Measurements from ENCODE around the gene PGA3. TPM values are rescaled to one million over a fixed set of nuclear protein-coding genes. Genes with fewer than 3 reads are reported as not detected.
"Not testable (repeated sequence)": the region's sequence is repeated elsewhere in the genome, so short reads cannot be mapped to it uniquely, and the experiment has no call there.

The PGA3 gene
- total RNA-seq, 1 donor from 2014 or later = 0.31 TPM

DNA sequence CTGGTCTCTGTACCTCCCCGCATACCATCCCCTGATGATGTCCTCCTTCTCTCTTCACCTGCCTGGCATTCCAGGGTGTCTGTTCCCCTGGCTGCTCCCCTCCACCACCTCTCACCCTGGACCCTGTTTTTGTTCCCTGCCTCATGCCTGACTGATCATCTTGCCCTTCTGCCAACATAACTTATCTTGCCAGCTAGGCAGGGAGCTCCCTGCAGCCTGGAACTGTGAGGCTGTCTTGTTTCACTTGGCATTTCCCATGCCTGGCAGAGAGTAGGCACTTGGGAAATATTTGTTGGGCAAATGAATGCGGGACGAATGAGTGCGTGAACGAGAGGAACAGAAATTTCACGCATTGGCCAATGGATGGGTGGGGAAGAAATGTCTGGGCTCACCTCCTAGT lies 7.3 kb downstream of the PGA3 start:
- DNase-seq = not testable (repeated sequence)

DNA sequence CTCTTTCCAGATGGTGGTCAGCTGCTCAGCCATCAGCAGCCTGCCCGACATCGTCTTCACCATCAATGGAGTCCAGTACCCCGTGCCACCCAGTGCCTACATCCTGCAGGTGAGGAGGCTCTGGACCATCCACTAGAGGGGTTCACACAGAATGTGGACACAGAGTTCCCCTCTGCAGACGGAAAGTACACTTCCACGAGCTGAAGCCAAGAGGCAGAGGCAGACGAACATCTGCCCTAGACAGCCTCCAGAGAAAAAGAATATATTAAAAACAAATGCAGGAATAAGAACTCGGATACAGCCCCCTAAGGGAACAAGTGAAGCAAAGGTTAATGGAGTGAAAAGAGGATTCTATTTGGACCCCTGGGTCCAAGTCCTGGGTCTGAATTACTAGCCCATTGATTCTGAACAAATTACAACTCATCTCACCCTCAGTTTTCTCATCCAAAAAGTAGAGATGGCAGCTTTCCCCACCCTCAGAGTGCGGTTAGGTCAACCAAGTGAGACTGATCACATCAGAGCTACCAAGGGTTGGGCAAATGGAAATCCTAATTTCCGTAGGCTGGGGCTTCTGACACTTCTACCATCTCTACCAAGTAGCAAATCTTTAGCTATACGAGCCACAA lies 8.1 kb downstream of the PGA3 start:
- DNase-seq = not testable (repeated sequence)

DNA sequence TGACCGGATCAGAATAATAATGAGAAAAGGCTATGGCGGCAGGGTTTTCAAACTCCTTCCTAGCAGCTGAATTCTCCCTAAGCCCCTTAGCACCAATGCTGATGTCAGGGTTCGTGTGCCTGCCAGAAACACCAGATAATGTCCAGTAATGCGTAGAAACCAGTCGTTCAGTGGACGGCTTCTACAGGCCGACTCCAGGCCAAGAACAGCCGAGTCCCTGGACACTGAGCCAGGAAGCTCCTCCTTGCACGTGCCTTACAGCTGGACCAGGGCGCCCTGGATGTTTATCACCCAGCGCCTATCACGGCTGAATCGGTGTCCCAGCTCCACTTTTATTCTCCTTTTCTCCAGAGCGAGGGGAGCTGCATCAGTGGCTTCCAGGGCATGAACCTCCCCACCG lies 8.9 kb downstream of the PGA3 start:
- not testable (repeated sequence) for DNase-seq

DNA sequence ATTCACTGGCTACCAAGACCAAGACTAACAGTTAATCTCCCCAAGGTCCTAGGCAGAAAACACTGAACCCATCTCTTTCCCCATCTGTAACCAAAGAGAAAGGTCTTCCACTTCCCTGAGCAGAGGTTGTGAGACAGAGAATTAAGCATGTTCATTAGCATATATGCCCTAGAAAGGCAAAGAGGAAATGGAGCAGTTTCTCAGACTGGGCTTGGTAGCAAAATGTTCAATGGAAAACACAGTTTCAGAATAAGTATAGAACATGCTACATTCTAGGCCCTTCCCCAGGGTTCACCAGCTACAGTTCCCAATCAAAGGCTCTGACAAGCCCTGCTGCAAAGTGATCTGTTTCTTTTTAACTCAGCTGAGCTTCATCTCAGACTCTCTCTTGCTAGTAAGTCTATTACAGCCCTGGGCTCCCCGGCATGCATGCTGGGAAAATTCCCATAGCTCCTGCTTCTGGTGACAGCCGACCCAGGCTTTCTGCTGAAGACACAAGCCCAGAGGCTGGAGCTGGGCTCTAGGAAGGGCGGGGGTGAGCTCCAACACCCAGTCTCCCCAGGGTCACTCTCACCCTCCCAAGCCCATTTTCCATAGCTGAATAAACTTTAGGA lies 10.5 kb downstream of the PGA3 start:
- DNase-seq = not testable (repeated sequence)

DNA sequence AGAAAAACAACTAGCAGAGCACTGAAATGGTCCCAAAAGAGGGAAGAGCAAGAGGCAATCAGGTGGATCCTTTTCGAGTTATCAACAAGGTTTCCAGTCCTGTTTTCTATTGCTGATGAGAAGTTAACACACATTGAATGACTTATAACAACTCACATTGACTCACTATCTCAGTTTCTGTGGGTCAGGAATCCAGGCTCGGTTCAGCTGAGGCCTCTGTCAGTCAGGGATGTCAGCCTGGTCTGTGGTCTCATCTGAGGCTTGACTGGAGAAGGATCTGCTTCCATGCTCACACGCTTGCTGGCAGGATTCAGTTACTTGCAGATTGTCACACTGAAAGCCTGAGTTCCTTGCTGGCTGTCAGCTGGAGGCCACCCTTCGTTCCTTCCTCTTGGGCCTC lies 15.0 kb downstream of the PGA3 start:
- DNase-seq = not testable (repeated sequence)

DNA sequence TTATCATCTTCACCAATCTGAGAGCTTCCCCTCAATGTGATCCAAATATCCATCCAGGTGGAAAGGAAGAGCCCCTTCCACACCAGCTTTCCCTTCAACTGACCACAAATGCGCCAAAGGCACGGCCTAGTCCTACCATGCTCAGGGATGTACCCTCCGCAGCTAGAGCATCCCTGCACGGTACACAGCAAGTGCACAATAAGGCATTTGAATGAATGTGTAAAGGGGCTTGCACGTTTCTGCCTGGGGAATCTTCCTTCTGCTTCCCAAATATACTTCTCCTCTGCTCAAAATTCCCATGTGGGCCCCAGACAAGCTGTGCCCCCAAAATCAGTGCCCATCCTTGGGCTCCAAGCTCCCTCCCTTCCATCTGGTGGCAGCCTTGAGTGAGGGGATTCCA lies 15.7 kb downstream of the PGA3 start:
- not testable (repeated sequence) for DNase-seq

DNA sequence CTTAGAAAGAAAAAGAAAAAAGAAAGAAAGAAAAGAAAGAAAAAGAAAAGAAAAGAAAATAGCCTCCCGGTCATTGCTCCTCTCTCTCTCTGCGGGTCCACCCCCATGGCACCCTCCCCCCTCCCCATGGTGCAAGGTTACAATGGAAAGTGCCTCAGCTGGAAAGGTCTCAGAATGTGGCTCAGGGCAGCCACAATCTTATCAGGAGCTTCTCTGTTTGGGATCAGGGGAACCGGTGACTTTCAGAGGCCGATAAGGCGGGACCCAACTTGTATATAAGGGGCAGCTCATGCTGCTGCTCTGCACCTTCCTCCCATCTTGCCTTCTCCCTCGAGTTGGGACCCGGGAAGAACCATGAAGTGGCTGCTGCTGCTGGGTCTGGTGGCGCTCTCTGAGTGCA lies 18.7 kb downstream of the PGA3 start, which contains the start of gene PGA4:
Gene PGA4 (plus strand): TSS at position 301 of the 400 bp plus-strand sequence. CDS start 54 bp downstream, at position 355.
- not testable (repeated sequence) for DNase-seq

DNA sequence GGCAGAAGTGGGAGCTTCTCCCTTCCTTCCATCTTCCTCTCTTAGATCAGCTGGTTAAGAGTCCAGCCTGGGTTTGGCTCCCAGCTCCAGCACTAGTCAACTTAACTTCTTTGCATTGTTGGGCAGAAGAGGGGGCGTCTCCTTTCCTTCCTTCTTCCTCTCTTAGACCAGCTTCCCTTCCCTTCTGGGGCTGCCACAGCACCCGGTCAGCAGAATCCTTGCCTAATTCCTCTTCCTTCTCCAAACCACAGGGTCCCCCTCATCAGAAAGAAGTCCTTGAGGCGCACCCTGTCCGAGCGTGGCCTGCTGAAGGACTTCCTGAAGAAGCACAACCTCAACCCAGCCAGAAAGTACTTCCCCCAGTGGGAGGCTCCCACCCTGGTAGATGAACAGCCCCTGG lies 19.4 kb downstream of the PGA3 start:
- not testable (repeated sequence) for DNase-seq

DNA sequence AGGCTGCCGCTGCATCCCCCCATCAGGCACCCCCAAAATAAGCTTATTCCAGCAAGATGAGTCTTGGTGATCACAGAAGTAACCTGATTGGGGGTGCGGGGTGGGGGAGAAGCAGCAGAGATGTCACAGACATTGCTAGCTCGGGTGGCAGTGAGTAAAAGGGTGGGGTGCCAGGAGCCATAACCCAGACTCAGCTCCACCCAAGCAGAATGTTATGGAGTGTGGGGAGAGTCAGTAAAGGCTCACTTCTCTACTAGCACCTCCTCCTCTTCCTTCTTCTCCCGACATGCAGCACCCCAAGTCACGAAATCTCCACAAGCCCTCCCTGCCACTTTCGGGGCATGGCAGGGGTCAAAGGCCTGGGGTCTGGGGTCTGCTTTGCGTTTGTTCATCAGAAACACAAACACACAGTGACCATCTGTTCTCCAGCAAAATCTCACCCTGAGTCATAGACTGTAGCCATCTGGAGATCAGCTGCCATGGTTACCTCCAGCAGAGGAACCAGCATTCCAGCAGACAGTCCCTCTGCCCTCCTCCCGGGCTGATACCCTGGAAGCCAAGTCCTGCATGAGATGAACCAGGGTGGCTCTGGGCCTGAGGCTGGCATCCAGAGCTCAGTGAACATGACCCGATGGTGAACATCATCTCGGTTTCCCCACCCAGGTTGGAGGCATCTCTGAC lies 23.3 kb downstream of the PGA3 start:
- not testable (repeated sequence) for DNase-seq

DNA sequence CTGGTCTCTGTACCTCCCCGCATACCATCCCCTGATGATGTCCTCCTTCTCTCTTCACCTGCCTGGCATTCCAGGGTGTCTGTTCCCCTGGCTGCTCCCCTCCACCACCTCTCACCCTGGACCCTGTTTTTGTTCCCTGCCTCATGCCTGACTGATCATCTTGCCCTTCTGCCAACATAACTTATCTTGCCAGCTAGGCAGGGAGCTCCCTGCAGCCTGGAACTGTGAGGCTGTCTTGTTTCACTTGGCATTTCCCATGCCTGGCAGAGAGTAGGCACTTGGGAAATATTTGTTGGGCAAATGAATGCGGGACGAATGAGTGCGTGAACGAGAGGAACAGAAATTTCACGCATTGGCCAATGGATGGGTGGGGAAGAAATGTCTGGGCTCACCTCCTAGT lies 26.1 kb downstream of the PGA3 start:
- not testable (repeated sequence) for DNase-seq

DNA sequence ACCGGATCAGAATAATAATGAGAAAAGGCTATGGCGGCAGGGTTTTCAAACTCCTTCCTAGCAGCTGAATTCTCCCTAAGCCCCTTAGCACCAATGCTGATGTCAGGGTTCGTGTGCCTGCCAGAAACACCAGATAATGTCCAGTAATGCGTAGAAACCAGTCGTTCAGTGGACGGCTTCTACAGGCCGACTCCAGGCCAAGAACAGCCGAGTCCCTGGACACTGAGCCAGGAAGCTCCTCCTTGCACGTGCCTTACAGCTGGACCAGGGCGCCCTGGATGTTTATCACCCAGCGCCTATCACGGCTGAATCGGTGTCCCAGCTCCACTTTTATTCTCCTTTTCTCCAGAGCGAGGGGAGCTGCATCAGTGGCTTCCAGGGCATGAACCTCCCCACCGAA lies 27.7 kb downstream of the PGA3 start:
- not testable (repeated sequence) for DNase-seq

DNA sequence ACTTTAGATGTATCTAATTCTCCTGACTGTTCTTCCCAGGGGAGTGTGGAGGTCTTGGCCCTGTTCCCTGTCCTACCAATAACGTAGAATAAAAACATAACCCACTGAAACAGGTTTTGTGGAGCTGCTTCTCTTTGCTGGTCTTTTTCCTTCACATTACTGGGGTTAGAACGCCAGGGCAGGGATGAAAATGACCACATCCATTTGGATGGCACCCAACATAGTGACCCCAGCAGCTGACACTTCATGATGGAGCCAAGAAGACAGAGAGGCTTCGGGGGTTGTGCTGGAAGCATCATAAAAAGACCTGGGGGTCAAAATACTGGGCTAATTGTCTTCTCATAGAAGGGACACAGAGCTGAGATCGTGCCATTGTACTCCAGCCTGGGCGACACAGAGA lies 28.3 kb downstream of the PGA3 start:
- DNase-seq = not testable (repeated sequence)

DNA sequence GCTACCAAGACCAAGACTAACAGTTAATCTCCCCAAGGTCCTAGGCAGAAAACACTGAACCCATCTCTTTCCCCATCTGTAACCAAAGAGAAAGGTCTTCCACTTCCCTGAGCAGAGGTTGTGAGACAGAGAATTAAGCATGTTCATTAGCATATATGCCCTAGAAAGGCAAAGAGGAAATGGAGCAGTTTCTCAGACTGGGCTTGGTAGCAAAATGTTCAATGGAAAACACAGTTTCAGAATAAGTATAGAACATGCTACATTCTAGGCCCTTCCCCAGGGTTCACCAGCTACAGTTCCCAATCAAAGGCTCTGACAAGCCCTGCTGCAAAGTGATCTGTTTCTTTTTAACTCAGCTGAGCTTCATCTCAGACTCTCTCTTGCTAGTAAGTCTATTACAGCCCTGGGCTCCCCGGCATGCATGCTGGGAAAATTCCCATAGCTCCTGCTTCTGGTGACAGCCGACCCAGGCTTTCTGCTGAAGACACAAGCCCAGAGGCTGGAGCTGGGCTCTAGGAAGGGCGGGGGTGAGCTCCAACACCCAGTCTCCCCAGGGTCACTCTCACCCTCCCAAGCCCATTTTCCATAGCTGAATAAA lies 29.3 kb downstream of the PGA3 start:
- not testable (repeated sequence) for DNase-seq

DNA sequence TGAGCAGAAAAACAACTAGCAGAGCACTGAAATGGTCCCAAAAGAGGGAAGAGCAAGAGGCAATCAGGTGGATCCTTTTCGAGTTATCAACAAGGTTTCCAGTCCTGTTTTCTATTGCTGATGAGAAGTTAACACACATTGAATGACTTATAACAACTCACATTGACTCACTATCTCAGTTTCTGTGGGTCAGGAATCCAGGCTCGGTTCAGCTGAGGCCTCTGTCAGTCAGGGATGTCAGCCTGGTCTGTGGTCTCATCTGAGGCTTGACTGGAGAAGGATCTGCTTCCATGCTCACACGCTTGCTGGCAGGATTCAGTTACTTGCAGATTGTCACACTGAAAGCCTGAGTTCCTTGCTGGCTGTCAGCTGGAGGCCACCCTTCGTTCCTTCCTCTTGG lies 33.8 kb downstream of the PGA3 start:
- DNase-seq = not testable (repeated sequence)

DNA sequence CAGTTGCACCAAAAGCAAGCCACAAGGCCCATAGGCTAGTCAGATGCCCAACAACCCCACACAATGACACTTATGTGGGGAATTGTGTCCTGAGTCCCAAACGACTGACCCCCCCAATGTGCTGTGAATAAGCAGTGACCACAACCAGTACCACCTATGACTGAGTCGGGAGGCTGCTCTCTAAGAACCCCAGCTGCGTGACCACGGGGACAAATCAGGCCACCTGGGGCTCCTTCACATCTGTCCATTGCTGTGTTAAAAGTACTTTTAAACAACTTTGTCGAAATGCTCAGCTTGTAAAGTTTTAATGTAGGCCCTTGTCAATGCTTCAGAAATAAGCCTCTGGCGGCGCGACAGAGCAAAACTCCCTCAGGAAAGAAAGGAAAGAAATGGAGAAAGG lies 37.0 kb downstream of the PGA3 start:
- not testable (repeated sequence) for DNase-seq

DNA sequence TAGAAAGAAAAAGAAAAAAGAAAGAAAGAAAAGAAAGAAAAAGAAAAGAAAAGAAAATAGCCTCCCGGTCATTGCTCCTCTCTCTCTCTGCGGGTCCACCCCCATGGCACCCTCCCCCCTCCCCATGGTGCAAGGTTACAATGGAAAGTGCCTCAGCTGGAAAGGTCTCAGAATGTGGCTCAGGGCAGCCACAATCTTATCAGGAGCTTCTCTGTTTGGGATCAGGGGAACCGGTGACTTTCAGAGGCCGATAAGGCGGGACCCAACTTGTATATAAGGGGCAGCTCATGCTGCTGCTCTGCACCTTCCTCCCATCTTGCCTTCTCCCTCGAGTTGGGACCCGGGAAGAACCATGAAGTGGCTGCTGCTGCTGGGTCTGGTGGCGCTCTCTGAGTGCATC lies 37.6 kb downstream of the PGA3 start, which contains the start of gene PGA5:
Gene PGA5 (plus strand): TSS at position 301 of the 400 bp plus-strand sequence. CDS start 52 bp downstream, at position 353.
- DNase-seq = not testable (repeated sequence)

DNA sequence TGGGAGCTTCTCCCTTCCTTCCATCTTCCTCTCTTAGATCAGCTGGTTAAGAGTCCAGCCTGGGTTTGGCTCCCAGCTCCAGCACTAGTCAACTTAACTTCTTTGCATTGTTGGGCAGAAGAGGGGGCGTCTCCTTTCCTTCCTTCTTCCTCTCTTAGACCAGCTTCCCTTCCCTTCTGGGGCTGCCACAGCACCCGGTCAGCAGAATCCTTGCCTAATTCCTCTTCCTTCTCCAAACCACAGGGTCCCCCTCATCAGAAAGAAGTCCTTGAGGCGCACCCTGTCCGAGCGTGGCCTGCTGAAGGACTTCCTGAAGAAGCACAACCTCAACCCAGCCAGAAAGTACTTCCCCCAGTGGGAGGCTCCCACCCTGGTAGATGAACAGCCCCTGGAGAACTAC lies 38.2 kb downstream of the PGA3 start:
- DNase-seq = not testable (repeated sequence)

DNA sequence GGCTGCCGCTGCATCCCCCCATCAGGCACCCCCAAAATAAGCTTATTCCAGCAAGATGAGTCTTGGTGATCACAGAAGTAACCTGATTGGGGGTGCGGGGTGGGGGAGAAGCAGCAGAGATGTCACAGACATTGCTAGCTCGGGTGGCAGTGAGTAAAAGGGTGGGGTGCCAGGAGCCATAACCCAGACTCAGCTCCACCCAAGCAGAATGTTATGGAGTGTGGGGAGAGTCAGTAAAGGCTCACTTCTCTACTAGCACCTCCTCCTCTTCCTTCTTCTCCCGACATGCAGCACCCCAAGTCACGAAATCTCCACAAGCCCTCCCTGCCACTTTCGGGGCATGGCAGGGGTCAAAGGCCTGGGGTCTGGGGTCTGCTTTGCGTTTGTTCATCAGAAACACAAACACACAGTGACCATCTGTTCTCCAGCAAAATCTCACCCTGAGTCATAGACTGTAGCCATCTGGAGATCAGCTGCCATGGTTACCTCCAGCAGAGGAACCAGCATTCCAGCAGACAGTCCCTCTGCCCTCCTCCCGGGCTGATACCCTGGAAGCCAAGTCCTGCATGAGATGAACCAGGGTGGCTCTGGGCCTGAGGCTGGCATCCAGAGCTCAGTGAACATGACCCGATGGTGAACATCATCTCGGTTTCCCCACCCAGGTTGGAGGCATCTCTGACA lies 42.1 kb downstream of the PGA3 start:
- DNase-seq = not testable (repeated sequence)

DNA sequence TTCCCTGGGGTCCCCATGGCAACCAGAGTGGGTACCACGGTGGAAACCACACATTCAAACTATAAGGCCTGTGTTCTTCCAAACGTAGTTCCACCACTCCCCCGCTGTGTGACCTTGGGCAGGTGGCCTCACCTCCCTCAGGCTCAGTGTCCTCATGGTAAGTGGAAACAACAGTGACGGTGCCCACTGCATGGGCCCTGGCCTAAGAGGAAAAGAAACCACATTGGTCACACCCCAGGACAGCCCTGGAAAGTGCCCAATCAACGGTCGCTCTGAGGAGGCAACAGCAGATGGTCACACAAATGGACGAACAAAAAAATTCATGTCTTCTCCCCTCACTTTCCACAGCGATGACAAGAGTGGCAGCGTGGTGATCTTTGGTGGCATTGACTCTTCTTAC lies 44.8 kb downstream of the PGA3 start:
- not testable (repeated sequence) for DNase-seq

DNA sequence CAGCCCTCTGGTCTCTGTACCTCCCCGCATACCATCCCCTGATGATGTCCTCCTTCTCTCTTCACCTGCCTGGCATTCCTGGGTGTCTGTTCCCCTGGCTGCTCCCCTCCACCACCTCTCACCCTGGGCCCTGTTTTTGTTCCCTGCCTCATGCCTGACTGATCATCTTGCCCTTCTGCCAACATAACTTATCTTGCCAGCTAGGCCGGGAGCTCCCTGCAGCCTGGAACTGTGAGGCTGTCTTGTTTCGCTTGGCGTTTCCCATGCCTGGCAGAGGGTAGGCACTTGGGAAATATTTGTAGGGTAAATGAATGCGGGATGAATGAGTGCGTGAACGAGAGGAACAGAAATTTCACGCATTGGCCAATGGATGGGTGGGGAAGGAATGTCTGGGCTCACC lies 45.9 kb downstream of the PGA3 start:
- not testable (repeated sequence) for DNase-seq

DNA sequence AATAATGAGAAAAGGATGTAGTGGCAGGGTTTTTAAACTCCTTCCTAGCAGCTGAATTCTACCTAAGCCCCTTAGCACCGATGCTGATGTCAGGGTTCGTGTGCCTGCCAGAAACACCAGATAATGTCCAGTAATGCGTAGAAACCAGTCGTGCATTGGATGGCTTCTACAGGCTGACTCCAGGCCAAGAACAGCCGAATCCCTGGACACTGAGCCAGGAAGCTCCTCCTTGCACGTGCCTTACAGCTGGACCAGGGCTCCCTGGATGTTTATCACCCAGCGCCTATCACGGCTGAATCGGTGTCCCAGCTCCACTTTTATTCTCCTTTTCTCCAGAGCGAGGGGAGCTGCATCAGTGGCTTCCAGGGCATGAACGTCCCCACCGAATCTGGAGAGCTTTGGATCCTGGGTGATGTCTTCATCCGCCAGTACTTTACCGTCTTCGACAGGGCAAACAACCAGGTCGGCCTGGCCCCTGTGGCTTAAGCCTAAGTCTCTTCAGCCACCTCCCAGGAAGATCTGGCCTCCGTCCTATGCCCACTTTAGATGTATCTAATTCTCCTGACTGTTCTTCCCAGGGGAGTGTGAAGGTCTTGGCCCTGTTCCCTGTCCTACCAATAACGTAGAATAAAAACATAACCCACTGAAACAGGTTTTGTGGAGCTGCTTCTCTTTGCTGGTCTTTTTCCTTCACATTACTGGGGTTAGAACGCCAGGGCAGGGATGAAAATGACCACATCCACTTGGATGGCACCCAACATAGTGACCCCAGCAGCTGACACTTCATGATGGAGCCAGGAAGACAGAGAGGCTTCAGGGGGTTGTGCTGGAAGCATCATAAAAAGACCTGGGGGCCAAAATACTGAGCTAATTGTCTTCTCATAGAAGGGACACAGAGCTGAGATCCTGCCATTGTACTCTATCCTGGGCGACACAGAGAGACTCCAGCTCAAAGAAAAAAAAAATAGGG lies 47.8 kb downstream of the PGA3 start:
- DNase-seq = not testable (repeated sequence)

All from occipital lobe (tissue), 2 donors.